HepG2 (cell line): ENCODE data around the gene PGRMC2. TPM values are rescaled to one million over a fixed set of nuclear protein-coding genes. Genes with fewer than 3 reads are reported as not detected.

Source experiments
- AGO2 ChIP-seq: fragments of 200-400 bp; formaldehyde crosslinking; optimal IDR thresholded peaks from 2 replicates; pipeline ENCODE3; 2017; ENCODE audit warnings: mild to moderate bottlenecking, low read depth, low read length, moderate library complexity
- ATF4 ChIP-seq, 2 experiments: fragments of 450-650 bp in 1 of 2; sonication (generic) in 1 of 2; formaldehyde crosslinking; IDR thresholded peaks; 2 replicates each; pipeline versions ENCODE4 v1.5.0 to v1.8.0; 2020 to 2022; ENCODE audit warnings: mild to moderate bottlenecking in 1 of 2, missing genetic modification reagents in 1 of 2
- CBX2 ChIP-seq, 2 experiments: fragments of 200-600 bp in 1 of 2; sonication (generic); formaldehyde crosslinking in 1 of 2; IDR thresholded peaks; 2 replicates each; pipeline versions ENCODE4 v1.7.0 to v1.8.1; 2018 to 2022; ENCODE audit warnings: low read depth in 2 of 2, low read length in 1 of 2, mild to moderate bottlenecking in 1 of 2, missing genetic modification reagents in 1 of 2
- HNRNPK ChIP-seq: fragments of 200-400 bp; formaldehyde crosslinking; IDR thresholded peaks from 2 replicates; pipeline ENCODE4 v1.6.1; 2018; ENCODE audit warnings: low read length, low read depth, moderate library complexity, mild to moderate bottlenecking; ENCODE audit not compliant: poor library complexity, severe bottlenecking
- KAT7 ChIP-seq: IDR thresholded peaks from 2 replicates; pipeline ENCODE4 v1.6.1; 2018; ENCODE audit warnings: borderline replicate concordance, missing compliant biosample characterization
- MAFK ChIP-seq, 2 experiments: IDR thresholded peaks in 1 of 2; conservative IDR thresholded peaks in 1 of 2; 2 replicates each; pipeline ENCODE4 v1.6.1; 2011; ENCODE audit warnings: improper control_type of control experiment in 2 of 2, low read length in 2 of 2
- MIER3 ChIP-seq: IDR thresholded peaks from 2 replicates; pipeline ENCODE4 v1.6.1; 2016; ENCODE audit warnings: missing compliant biosample characterization, borderline replicate concordance
- NFIC ChIP-seq: IDR thresholded peaks from 2 replicates; pipeline ENCODE4 v1.6.1; 2012; ENCODE audit warnings: mild to moderate bottlenecking, low read length, inconsistent platforms
- PHF8 ChIP-seq: sonication (generic); formaldehyde crosslinking; IDR thresholded peaks from 2 replicates; pipeline ENCODE4 v1.5.0; 2020; ENCODE audit warnings: missing genetic modification reagents
- RBFOX2 ChIP-seq: fragments of 200-400 bp; formaldehyde crosslinking; IDR thresholded peaks from 2 replicates; pipeline ENCODE4 v1.6.1; 2017; ENCODE audit warnings: low read depth, mild to moderate bottlenecking, low read length
- RBM39 ChIP-seq: fragments of 200-400 bp; formaldehyde crosslinking; IDR thresholded peaks from one replicate; pipeline ENCODE4 v1.6.1; 2018; ENCODE audit warnings: antibody characterized with exemption, mild to moderate bottlenecking, low read depth, low read length; ENCODE audit not compliant: poor library complexity, severe bottlenecking
- RCOR2 ChIP-seq: IDR thresholded peaks from 2 replicates; pipeline ENCODE4 v1.6.1; 2016; ENCODE audit warnings: missing biosample characterization, missing genetic modification reagents
- SIN3A ChIP-seq: IDR thresholded peaks from 2 replicates; pipeline ENCODE4 v1.6.1; 2011; ENCODE audit warnings: low read depth, mild to moderate bottlenecking, control low read depth, low read length, borderline replicate concordance
- TAF1 ChIP-seq: sonication (generic); formaldehyde crosslinking; IDR thresholded peaks from 2 replicates; pipeline ENCODE4 v1.4.0; 2020; ENCODE audit warnings: missing genetic modification reagents
- THAP8 ChIP-seq: sonication (generic); formaldehyde crosslinking; IDR thresholded peaks from 2 replicates; pipeline ENCODE4 v1.5.1; 2020; ENCODE audit warnings: missing genetic modification reagents, mild to moderate bottlenecking, borderline replicate concordance
- UBTF ChIP-seq: sonication (generic); formaldehyde crosslinking; IDR thresholded peaks from 2 replicates; pipeline ENCODE4 v1.4.0; 2020; ENCODE audit warnings: mild to moderate bottlenecking, missing genetic modification reagents
- ZNF17 ChIP-seq: sonication (generic); formaldehyde crosslinking; IDR thresholded peaks from 2 replicates; pipeline ENCODE4 v1.5.0; 2020; ENCODE audit warnings: mild to moderate bottlenecking, missing genetic modification reagents
- ZNF329 ChIP-seq: sonication (generic); formaldehyde crosslinking; IDR thresholded peaks from 2 replicates; pipeline ENCODE4 v1.9.0; 2021; ENCODE audit warnings: low read depth, mild to moderate bottlenecking, missing genetic modification reagents
- ZNF337 ChIP-seq: sonication (generic); formaldehyde crosslinking; IDR thresholded peaks from 2 replicates; pipeline ENCODE4 v1.5.1; 2020; ENCODE audit warnings: missing genetic modification reagents, low read depth, mild to moderate bottlenecking, borderline replicate concordance
- ZNF556 ChIP-seq: sonication (generic); formaldehyde crosslinking; IDR thresholded peaks from 2 replicates; pipeline ENCODE4 v1.4.0; 2020; ENCODE audit warnings: mild to moderate bottlenecking, missing genetic modification reagents, borderline replicate concordance
- ZNF713 ChIP-seq: sonication (generic); formaldehyde crosslinking; IDR thresholded peaks from 2 replicates; pipeline ENCODE4 v1.4.0; 2020; ENCODE audit warnings: mild to moderate bottlenecking, missing genetic modification reagents
- ZNF777 ChIP-seq: sonication (generic); formaldehyde crosslinking; IDR thresholded peaks from 2 replicates; pipeline ENCODE4 v1.4.0; 2020; ENCODE audit warnings: missing genetic modification reagents
- ZNF784 ChIP-seq: sonication (generic); formaldehyde crosslinking; IDR thresholded peaks from 2 replicates; pipeline ENCODE4 v1.5.1; 2020; ENCODE audit warnings: missing genetic modification reagents, mild to moderate bottlenecking, borderline replicate concordance
- ZSCAN21 ChIP-seq: sonication (generic); formaldehyde crosslinking; IDR thresholded peaks from 2 replicates; pipeline ENCODE4 v1.8.0; 2022; ENCODE audit warnings: mild to moderate bottlenecking, missing genetic modification reagents, moderate library complexity, borderline replicate concordance
- ZSCAN31 ChIP-seq: sonication (generic); formaldehyde crosslinking; IDR thresholded peaks from 2 replicates; pipeline ENCODE4 v1.5.0; 2020; ENCODE audit warnings: low read depth, mild to moderate bottlenecking, missing genetic modification reagents
- polyA plus RNA-seq, 8 experiments: library from polyadenylated mRNA; depleted of rRNA in 3 of 8; stranded (reverse) in 7 of 8; unstranded in 1 of 8; fragments of >200 nt; fragmentation: Illumina TruSeq in 4 of 8; extraction: Trizol in 4 of 8; gene quantifications; 2 replicates each; pipeline versions ENCODE4 v1.2.1 to v1.2.3, GENCODE V29; 2011 to 2016; ENCODE audit warnings: low read depth in 4 of 8, missing spikeins in 1 of 8, mixed read lengths in 1 of 8; ENCODE audit not compliant: insufficient read depth in 1 of 8
- total RNA-seq, 5 experiments: library from RNA; depleted of rRNA; stranded (reverse); fragments of >200 nt; fragmentation: Illumina TruSeq; extraction: Trizol; gene quantifications; 2 replicates each; pipeline ENCODE4 v1.2.3, GENCODE V29; 2016; ENCODE audit warnings: low read depth in 1 of 5

Gene PGRMC2
- total and polyA plus RNA-seq, 2 of the 13 experiments (the other 11 are each of a cell fraction or from before 2014, with no cell fraction given): 16.0 to 19.8 TPM

GRCh38 chr4:128287141-128287870, at the start of gene PGRMC2 (continued):
- TF ChIP-seq RBFOX2 (peak; percentile 64), ZNF329 (CRISPR knock-in tag) (no peak), ZSCAN21 (CRISPR knock-in tag) (no peak), ZNF337 (CRISPR knock-in tag) (no peak), CBX2 (IDR thresholded peaks at IDR 0.05; ENCODE audit: low read depth, low read length) (no peak), CBX2 (CRISPR knock-in tag; IDR thresholded peaks at IDR 0.05; ENCODE audit: low read depth) (no peak), AGO2 (peak; percentile 78), KAT7 (peak; percentile 1; the same call in 1 of the 2 replicates), ZNF784 (0 out of 2 replicates have a peak, but pooled peaks have one; percentile 10), ZSCAN31 (CRISPR knock-in tag) (no peak), MAFK (conservative IDR thresholded peaks at IDR 0.05 in 1 of 2, IDR thresholded peaks at IDR 0.05 in 1 of 2; ENCODE audit: low read length in 2 of 2) (no peak), HNRNPK (peak; percentile 38), UBTF (peak; percentile 48; the same call in 1 of the 2 replicates), MIER3 (CRISPR knock-in tag) (peak; percentile 7; the same call in 1 of the 2 replicates), PHF8 (CRISPR knock-in tag) (peak; percentile 26), TAF1 (CRISPR knock-in tag) (peak; percentile 72), RBM39 (peak; percentile 16), ZNF556 (0 out of 2 replicates have a peak, but pooled peaks have one; percentile 10), RCOR2 (CRISPR knock-in tag) (no peak), SIN3A (0 out of 2 replicates have a peak, but pooled peaks have one; percentile 20), ZNF17 (no peak; the same call in 1 of the 2 replicates), THAP8 (no peak), NFIC (no peak), ZNF777 (peak; percentile 82), ATF4 (CRISPR knock-in tag; IDR thresholded peaks at IDR 0.05) (no peak), ZNF713 (CRISPR knock-in tag) (no peak)
